WTC11 (cell line): ENCODE measurements around the gene IFI6.

Experiments used
- CREM ChIP-seq: sonication (generic); formaldehyde crosslinking; IDR thresholded peaks from 2 replicates; pipeline ENCODE4 v1.8.1; 2022; ENCODE audit warnings: mild to moderate bottlenecking, missing genetic modification reagents, moderate library complexity
- CTCF ChIP-seq: fragments of 200-600 bp; IDR thresholded peaks from 2 replicates; pipeline ENCODE4 v1.8.0; 2022; ENCODE audit warnings: antibody characterized with exemption
- USF2 ChIP-seq: sonication (generic); formaldehyde crosslinking; IDR thresholded peaks from 2 replicates; pipeline ENCODE4 v1.8.1; 2023; ENCODE audit warnings: mild to moderate bottlenecking, missing genetic modification reagents, moderate library complexity
- ZNF121 ChIP-seq: sonication (generic); formaldehyde crosslinking; IDR thresholded peaks from 2 replicates; pipeline ENCODE4 v1.8.0; 2023; ENCODE audit warnings: missing genetic modification reagents

GRCh38 chr1:27716262-27716895, 44.4 kb upstream of the IFI6 start:
- TF ChIP-seq ZNF121 (no peak), CTCF (no peak), USF2 (CRISPR knock-in tag) (no peak), CREM (CRISPR knock-in tag) (no peak)
